Fibroblast of villous mesenchyme (primary cell): ENCODE results near the gene SUMO2. TPM values are rescaled to one million over a fixed set of nuclear protein-coding genes. Genes with fewer than 3 reads are reported as not detected.
"Not testable (repeated sequence)": the region's sequence is repeated elsewhere in the genome, so short reads cannot be mapped to it uniquely, and the experiment has no call there.

ENCODE experiments used
- DNase-seq: peaks from one replicate; pipeline ENCODE4 v3.0.0-alpha.2; 2010; ENCODE audit warnings: low read depth
- H3K4me3 ChIP-seq: 2 replicates; pipeline ENCODE4 v1.5.1; 2011; ENCODE audit warnings: low read depth, mild to moderate bottlenecking, low read length
- CTCF ChIP-seq: IDR thresholded peaks from 2 replicates; pipeline ENCODE4 v1.5.1; 2012; ENCODE audit warnings: low read depth, mild to moderate bottlenecking, low read length; ENCODE audit not compliant: insufficient read depth
- total RNA-seq: library from RNA; depleted of rRNA; stranded (reverse); fragments of >200 nt; gene quantifications from 2 replicates; pipeline ENCODE4 v1.2.3, GENCODE V29; 2012

SUMO2 gene
- total RNA-seq, 1 donor = 124 TPM

GRCh38 chr17:75129576-75129975 is 53.2 kb downstream of the SUMO2 start:
- DNase-seq = no peak
- no peak for TF ChIP-seq CTCF

GRCh38 chr17:75128694-75129505 is 53.9 kb downstream of the SUMO2 start:
- no peak overlapping the region for H3K4me3 ChIP-seq
- no peak for TF ChIP-seq CTCF
- no peak for DNase-seq

More at GRCh38 chr17:75129576-75129975, 53.2 kb downstream of the SUMO2 start:
- H3K4me3 ChIP-seq = no peak overlapping the region

DNA sequence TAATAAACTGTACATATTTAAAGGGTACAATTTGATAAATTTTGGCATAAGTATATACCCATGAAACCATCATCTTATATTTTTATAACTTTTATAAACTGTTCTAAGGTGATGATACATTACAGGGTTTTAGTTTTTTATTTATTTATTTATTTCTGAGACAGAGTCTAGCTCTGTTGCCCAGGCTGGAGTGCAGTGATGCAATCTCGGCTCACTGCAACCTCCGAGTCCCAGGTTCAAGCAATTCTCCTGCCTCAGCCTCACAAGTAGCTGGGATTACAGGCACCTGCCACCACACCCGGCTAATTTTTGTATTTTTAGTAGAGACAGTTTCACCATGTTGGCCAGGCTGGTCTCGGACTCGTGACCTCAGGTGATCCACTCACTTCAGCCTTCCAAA is 54.8 kb downstream of the SUMO2 start:
- DNase-seq, H3K4me3 ChIP-seq: not testable (repeated sequence)

DNA sequence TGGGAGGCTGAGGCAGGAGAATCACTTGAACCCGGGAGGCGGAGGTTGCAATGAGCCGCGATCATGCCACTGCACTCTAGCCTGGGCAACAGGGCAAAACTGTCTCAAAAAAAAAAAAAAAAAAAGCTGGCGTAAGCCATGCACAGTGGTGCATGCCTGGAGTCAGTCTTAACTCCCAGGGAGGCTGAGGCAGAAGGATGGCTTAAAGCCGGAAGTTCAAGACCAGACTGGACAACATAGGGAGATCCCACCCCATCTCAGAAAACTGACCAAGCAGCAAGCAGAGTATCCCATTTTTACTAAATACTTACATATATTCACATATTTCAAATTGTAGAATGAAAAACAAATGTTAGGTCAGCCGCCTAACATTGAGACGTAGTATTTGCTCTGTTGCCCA is 55.8 kb downstream of the SUMO2 start:
- DNase-seq = no peak
- no peak for TF ChIP-seq CTCF
- no peak overlapping the region for H3K4me3 ChIP-seq

DNA sequence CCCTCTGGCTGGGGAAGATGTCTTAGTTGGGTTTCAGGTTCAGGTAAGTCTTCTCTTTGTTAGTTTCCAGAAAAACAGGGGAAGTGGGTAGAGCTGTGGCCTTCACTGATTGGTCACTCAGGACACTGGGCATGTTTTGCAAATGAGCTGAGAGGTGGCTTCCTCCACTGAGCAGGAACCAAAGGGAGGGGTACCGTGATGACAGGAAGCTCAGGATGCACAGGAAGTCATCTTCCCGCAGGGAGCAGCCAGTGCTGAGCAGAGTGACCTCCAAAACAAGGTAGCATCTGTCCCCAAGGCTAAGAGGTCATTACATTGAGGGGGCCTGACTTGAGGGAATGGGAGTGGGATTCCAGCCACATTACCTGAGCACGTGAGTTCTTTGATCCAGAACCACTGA is 56.8 kb downstream of the SUMO2 start:
- no peak overlapping the region for H3K4me3 ChIP-seq
- no peak for TF ChIP-seq CTCF
- DNase-seq = no peak

- no peak for DNase-seq
Observed at GRCh38 chr17:75124819-75125162, 58.0 kb downstream of the SUMO2 start.

More at GRCh38 chr17:75124819-75125162, 58.0 kb downstream of the SUMO2 start:
- no peak overlapping the region for H3K4me3 ChIP-seq
- TF ChIP-seq CTCF = no peak
